Breast epithelium (tissue), 4 donors: ENCODE measurements around the gene SLIT1. TPM values are rescaled to one million over a fixed set of nuclear protein-coding genes. Genes with fewer than 3 reads are reported as not detected.

Experiments used
- DNase-seq, 2 donors: peaks; one replicate each; pipeline ENCODE4 v3.0.0-alpha.2; 2019; ENCODE audit warnings: low spot score in 2 of 2
- H3K27ac ChIP-seq, 2 donors: fragments of 200-600 bp; sonication (generic) in 1 of 2; one replicate each; pipeline ENCODE4 v1.5.1; 2016 to 2019; ENCODE audit warnings: mild to moderate bottlenecking in 1 of 2
- H3K27me3 ChIP-seq, 2 donors: fragments of 200-600 bp; sonication (generic) in 1 of 2; one replicate each; pipeline versions ENCODE4 v1.5.1 to v1.6.0; 2017 to 2019; ENCODE audit warnings: control low read depth in 1 of 2, mild to moderate bottlenecking in 1 of 2
- H3K36me3 ChIP-seq: fragments of 200-600 bp; one replicate; pipeline ENCODE4 v1.5.1; 2019
- H3K4me1 ChIP-seq, 2 donors: fragments of 200-600 bp; sonication (generic); one replicate each; pipeline ENCODE4 v1.5.1; 2016 to 2019; ENCODE audit warnings: control low read depth in 1 of 2
- H3K4me3 ChIP-seq, 3 donors: fragments of 200-600 bp; sonication (generic); 1 replicate in 2 of 3; 2 replicates in 1 of 3; pipeline ENCODE4 v1.5.1; 2016 to 2019; ENCODE audit warnings: mild to moderate bottlenecking in 3 of 3, moderate library complexity in 2 of 3
- H3K9me3 ChIP-seq, 2 donors: fragments of 200-600 bp; sonication (generic) in 1 of 2; one replicate each; pipeline ENCODE4 v1.5.1; 2016 to 2019; ENCODE audit warnings: control low read depth in 1 of 2
- CTCF ChIP-seq, 3 donors: fragments of 450-650 bp; IDR thresholded peaks; one replicate each; pipeline ENCODE4 v1.5.1; 2016 to 2017; ENCODE audit warnings: antibody characterized with exemption in 3 of 3, mild to moderate bottlenecking in 3 of 3, moderate library complexity in 3 of 3
- POLR2A ChIP-seq: fragments of 450-650 bp; IDR thresholded peaks from one replicate; pipeline ENCODE4 v1.6.1; 2016; ENCODE audit warnings: antibody characterized with exemption, mild to moderate bottlenecking, moderate library complexity
- POLR2AphosphoS5 ChIP-seq, 3 donors: sonication (generic); formaldehyde crosslinking; IDR thresholded peaks; one replicate each; pipeline ENCODE4 v1.6.1; 2017; ENCODE audit warnings: antibody characterized with exemption in 3 of 3
- intact Hi-C: fragments of 100-400 bp; cut with DNase I; formaldehyde crosslinking; loops from one replicate; pipeline ENCODE4 v1.15.1; 2023; ENCODE audit warnings: low total_unique reads
- total RNA-seq, 3 donors: library from RNA; depleted of rRNA; stranded (reverse); fragments of >200 nt; gene quantifications; one replicate each; pipeline ENCODE4 v1.1.0, GENCODE V29; 2016

Gene SLIT1
- total RNA-seq, 3 donors from 2014 or later = under 0.01 to 0.44 (median 0.16) TPM

GRCh38 chr10:96996275-96996965 lies 189.3 kb downstream of the SLIT1 start:
- intact Hi-C loops = no loop called here
- Histone ChIP-seq H3K9me3 (no peaks in the 10 kb centered on the region), H3K27ac (no peak overlapping the region), H3K27me3 (no peaks in the 10 kb centered on the region), H3K4me1 (no peaks in the 10 kb centered on the region), H3K36me3 (no peaks in the 10 kb centered on the region), H3K4me3 (no peak overlapping the region)
- DNase-seq = no peak
- TF ChIP-seq CTCF (IDR thresholded peaks at IDR 0.05) (no peak), POLR2A (no peak), POLR2AphosphoS5 (IDR thresholded peaks at IDR 0.05) (no peak)

GRCh38 chr10:96995851-96996250 lies 189.9 kb downstream of the SLIT1 start:
- no peak overlapping the region for H3K4me3 ChIP-seq
- H3K9me3 ChIP-seq = no peaks in the 10 kb centered on the region
- no peaks in the 10 kb centered on the region for H3K36me3 ChIP-seq
- no peak overlapping the region for H3K27ac ChIP-seq
- H3K4me1 ChIP-seq = no peaks in the 10 kb centered on the region
- TF ChIP-seq POLR2A = no peak
- TF ChIP-seq POLR2AphosphoS5 (IDR thresholded peaks at IDR 0.05) = no peak
- TF ChIP-seq CTCF (IDR thresholded peaks at IDR 0.05) = no peak
- H3K27me3 ChIP-seq = no peaks in the 10 kb centered on the region
- intact Hi-C loops = no loop called here
- DNase-seq = no peak

GRCh38 chr10:96992721-96993120 lies 193.0 kb downstream of the SLIT1 start:
- DNase-seq = no peak
- intact Hi-C loops = no loop called here
- Histone ChIP-seq H3K27me3 (no peaks in the 10 kb centered on the region), H3K4me3 (no peak overlapping the region), H3K36me3 (no peaks in the 10 kb centered on the region), H3K27ac (no peak overlapping the region), H3K4me1 (no peaks in the 10 kb centered on the region), H3K9me3 (no peaks in the 10 kb centered on the region)
- no peak for TF ChIP-seq CTCF (IDR thresholded peaks at IDR 0.05)
- TF ChIP-seq POLR2A = no peak
- TF ChIP-seq POLR2AphosphoS5 (IDR thresholded peaks at IDR 0.05) = no peak

GRCh38 chr10:96991313-96991841 lies 194.4 kb downstream of the SLIT1 start:
- peak in 1 of 2 donors; percentile 35 for DNase-seq
- intact Hi-C loops = no loop called here
- Histone ChIP-seq H3K4me3 (no peak overlapping the region), H3K27me3 (no peaks in the 10 kb centered on the region), H3K9me3 (no peaks in the 10 kb centered on the region), H3K4me1 (no peaks in the 10 kb centered on the region), H3K27ac (no peak overlapping the region), H3K36me3 (no peaks in the 10 kb centered on the region)
- TF ChIP-seq CTCF (IDR thresholded peaks at IDR 0.05) = no peak
- no peak for TF ChIP-seq POLR2A
- TF ChIP-seq POLR2AphosphoS5 (IDR thresholded peaks at IDR 0.05) = no peak

- intact Hi-C loops = no loop called here
- TF ChIP-seq CTCF (IDR thresholded peaks at IDR 0.05) (no peak), POLR2AphosphoS5 (IDR thresholded peaks at IDR 0.05) (no peak), POLR2A (no peak)
- Histone ChIP-seq H3K4me1 (no peaks in the 10 kb centered on the region), H3K27ac (peak overlapping the region; percentile 41 to 45), H3K9me3 (no peaks in the 10 kb centered on the region), H3K4me3 (no peak overlapping the region), H3K36me3 (no peaks in the 10 kb centered on the region), H3K27me3 (no peaks in the 10 kb centered on the region)
- no peak for DNase-seq
Measured at GRCh38 chr10:96988426-96988825, 197.3 kb downstream of the SLIT1 start.
